Loucy (cell line): ENCODE data around the gene BMAL1.

Experiments
- H2AFZ ChIP-seq: fragments of 200-600 bp; sonication (generic); 2 replicates; pipeline ENCODE4 v1.6.0; 2016; ENCODE audit warnings: antibody characterized with exemption, mild to moderate bottlenecking, low read length, moderate library complexity
- H3F3A ChIP-seq: fragments of 200-600 bp; 2 replicates; pipeline ENCODE4 v1.6.0; 2016; ENCODE audit warnings: antibody characterized with exemption, low read depth, mild to moderate bottlenecking
- H3K27me3 ChIP-seq: fragments of 200-600 bp; sonication (generic); 2 replicates; pipeline ENCODE4 v1.6.1; 2014; ENCODE audit warnings: low read length, mild to moderate bottlenecking; ENCODE audit not compliant: insufficient read depth, poor library complexity, severe bottlenecking
- H3K36me3 ChIP-seq: fragments of 200-600 bp; sonication (generic); 2 replicates; pipeline ENCODE4 v1.6.1; 2016; ENCODE audit warnings: low read length; ENCODE audit not compliant: insufficient read depth
- H3K4me1 ChIP-seq: fragments of 200-600 bp; sonication (generic); 2 replicates; pipeline ENCODE4 v1.5.1; 2014; ENCODE audit warnings: low read length, mild to moderate bottlenecking; ENCODE audit not compliant: insufficient read depth, poor library complexity, severe bottlenecking
- H3K4me2 ChIP-seq: fragments of 200-600 bp; sonication (generic); 2 replicates; pipeline ENCODE4 v1.6.0; 2014; ENCODE audit warnings: antibody characterized with exemption, low read length, low read depth, mild to moderate bottlenecking; ENCODE audit not compliant: poor library complexity, severe bottlenecking
- H3K4me3 ChIP-seq: fragments of 200-600 bp; sonication (generic); 2 replicates; pipeline ENCODE4 v1.5.1; 2014; ENCODE audit warnings: low read length, mild to moderate bottlenecking, mixed read lengths; ENCODE audit not compliant: poor library complexity, severe bottlenecking
- H3K79me2 ChIP-seq: fragments of 200-600 bp; sonication (generic); 2 replicates; pipeline ENCODE4 v1.6.1; 2014; ENCODE audit warnings: low read length; ENCODE audit not compliant: insufficient read depth
- H3K9ac ChIP-seq: fragments of 200-600 bp; sonication (generic); 2 replicates; pipeline ENCODE4 v1.6.0; 2014; ENCODE audit warnings: mild to moderate bottlenecking, low read depth, low read length, moderate library complexity; ENCODE audit not compliant: poor library complexity, severe bottlenecking
- H3K9me2 ChIP-seq: fragments of 200-600 bp; sonication (generic); replicated peaks from 2 replicates; pipeline ENCODE4 v1.6.1; 2016; ENCODE audit warnings: low read depth, low read length, mixed read lengths
- H3K9me3 ChIP-seq: fragments of 200-600 bp; sonication (generic); 2 replicates; pipeline ENCODE4 v1.6.1; 2014; ENCODE audit warnings: mild to moderate bottlenecking, antibody characterized with exemption, low read length, low read depth; ENCODE audit not compliant: insufficient read depth
- H4K20me1 ChIP-seq: fragments of 200-600 bp; sonication (generic); 2 replicates; pipeline ENCODE4 v1.6.0; 2014; ENCODE audit warnings: antibody characterized with exemption, low read length, mild to moderate bottlenecking; ENCODE audit not compliant: insufficient read depth, poor library complexity, severe bottlenecking
- CTCF ChIP-seq: fragments of 200-600 bp; sonication (generic); conservative IDR thresholded peaks from 2 replicates; pipeline ENCODE4 v1.5.1; 2014; ENCODE audit warnings: mild to moderate bottlenecking, antibody characterized with exemption, low read length
- EZH2phosphoT487 ChIP-seq: fragments of 200-600 bp; IDR thresholded peaks from 2 replicates; pipeline ENCODE4 v1.6.1; 2018; ENCODE audit warnings: antibody characterized with exemption, mild to moderate bottlenecking, moderate library complexity, borderline replicate concordance

BMAL1 gene

GRCh38 chr11:13298765-13299164 is 21.2 kb downstream of the BMAL1 start:
- Histone ChIP-seq H3K79me2 (no peaks in the 10 kb centered on the region), H3K9me2 (no peaks in the 10 kb centered on the region), H3K27me3 (no peaks in the 10 kb centered on the region), H3K4me1 (no peaks in the 10 kb centered on the region), H3K9ac (no peak overlapping the region), H3K36me3 (no peaks in the 10 kb centered on the region), H3F3A (no peaks in the 10 kb centered on the region), H2AFZ (no peak overlapping the region), H4K20me1 (no peaks in the 10 kb centered on the region), H3K4me3 (no peak overlapping the region), H3K4me2 (no peak overlapping the region), H3K9me3 (no peaks in the 10 kb centered on the region)
- TF ChIP-seq EZH2phosphoT487: no peak
- no peak for TF ChIP-seq CTCF

GRCh38 chr11:13301522-13301921 is 23.9 kb downstream of the BMAL1 start:
- H4K20me1 ChIP-seq: no peaks in the 10 kb centered on the region
- no peaks in the 10 kb centered on the region for H3K36me3 ChIP-seq
- no peaks in the 10 kb centered on the region for H3K9me3 ChIP-seq
- H3K27me3 ChIP-seq: no peaks in the 10 kb centered on the region
- no peak overlapping the region for H3K4me2 ChIP-seq
- H3K79me2 ChIP-seq: no peaks in the 10 kb centered on the region
- no peaks in the 10 kb centered on the region for H3F3A ChIP-seq
- no peak overlapping the region for H3K4me3 ChIP-seq
- H3K9me2 ChIP-seq: no peaks in the 10 kb centered on the region
- no peak overlapping the region for H2AFZ ChIP-seq
- no peaks in the 10 kb centered on the region for H3K4me1 ChIP-seq
- no peak overlapping the region for H3K9ac ChIP-seq
- TF ChIP-seq EZH2phosphoT487 (no peak), CTCF (no peak)

GRCh38 chr11:13302420-13302958 is 24.9 kb downstream of the BMAL1 start:
- Histone ChIP-seq H3K27me3 (no peaks in the 10 kb centered on the region), H3K36me3 (no peaks in the 10 kb centered on the region), H4K20me1 (no peaks in the 10 kb centered on the region), H3K9ac (no peak overlapping the region), H2AFZ (no peak overlapping the region), H3K9me3 (no peaks in the 10 kb centered on the region), H3K4me3 (no peak overlapping the region), H3K79me2 (no peaks in the 10 kb centered on the region), H3F3A (no peaks in the 10 kb centered on the region), H3K9me2 (no peaks in the 10 kb centered on the region), H3K4me1 (no peaks in the 10 kb centered on the region), H3K4me2 (no peak overlapping the region)
- TF ChIP-seq EZH2phosphoT487 (no peak), CTCF (no peak)
